Transverse colon (tissue), 4 donors: ENCODE results near the gene RFFL. TPM values are rescaled to one million over a fixed set of nuclear protein-coding genes. Genes with fewer than 3 reads are reported as not detected.
A peak's percentile ranks its signal among the peaks of the same experiment; 100 is the strongest.

Experiments
- DNase-seq: peaks from one replicate; pipeline ENCODE4 v3.0.0-alpha.2; 2019
- H3K27ac ChIP-seq, 4 donors: fragments of 200-600 bp; sonication (generic); 2 replicates each; pipeline ENCODE4 v1.5.1; 2016 to 2018; ENCODE audit warnings: inconsistent platforms in 4 of 4
- H3K27me3 ChIP-seq: fragments of 200-600 bp; sonication (generic); 2 replicates; pipeline ENCODE4 v1.5.1; 2017; ENCODE audit warnings: inconsistent platforms
- H3K36me3 ChIP-seq, 4 donors: fragments of 200-600 bp; sonication (generic); 2 replicates each; pipeline ENCODE4 v1.5.1; 2017 to 2019; ENCODE audit warnings: inconsistent platforms in 4 of 4
- H3K4me1 ChIP-seq, 4 donors: fragments of 200-600 bp; sonication (generic); 2 replicates each; pipeline ENCODE4 v1.5.1; 2017 to 2020; ENCODE audit warnings: inconsistent platforms in 4 of 4
- H3K4me3 ChIP-seq, 4 donors: fragments of 200-600 bp; sonication (generic); 1 replicate in 1 of 4; 2 replicates in 3 of 4; pipeline versions ENCODE4 v1.5.1 to v1.6.1; 2017 to 2019; ENCODE audit warnings: inconsistent platforms in 4 of 4
- H3K9me3 ChIP-seq, 2 donors: fragments of 200-600 bp; sonication (generic); 2 replicates each; pipeline ENCODE4 v1.5.1; 2017 to 2019; ENCODE audit warnings: inconsistent platforms in 2 of 2
- EP300 ChIP-seq: sonication (generic); formaldehyde crosslinking; IDR thresholded peaks from one replicate; pipeline ENCODE4 v1.6.1; 2017; ENCODE audit warnings: antibody characterized with exemption, low read depth
- POLR2A ChIP-seq: fragments of 450-650 bp; IDR thresholded peaks from one replicate; pipeline ENCODE4 v1.6.1; 2016; ENCODE audit warnings: antibody characterized with exemption, mild to moderate bottlenecking, moderate library complexity
- POLR2AphosphoS5 ChIP-seq, 3 donors: sonication (generic); formaldehyde crosslinking; IDR thresholded peaks; one replicate each; pipeline ENCODE4 v1.6.1; 2016; ENCODE audit warnings: antibody characterized with exemption in 3 of 3
- WGBS, 2 donors: methylation state at CpG; one replicate each; pipeline ENCODE4 v1.1.5; 2018; ENCODE audit warnings: low coverage in 1 of 2; 5-methylcytosine and 5-hydroxymethylcytosine counted together
- in situ Hi-C, 4 donors: fragments of 200-750 bp; cut with MboI; loops; one replicate each; pipeline versions ENCODE4 v1.15.0 to v1.15.1; 2017; ENCODE audit warnings: low sequenced_read_pairs in 3 of 4, low pct_ligation_motif_present in 1 of 4, low pct_unique_long_range_greater_than_20kb in 1 of 4
- intact Hi-C: fragments of 100-400 bp; cut with DNase I; formaldehyde crosslinking; loops from one replicate; pipeline ENCODE4 v1.15.1; 2023; ENCODE audit warnings: low total_unique reads
- total RNA-seq, 4 donors: library from RNA; depleted of rRNA; stranded (reverse); fragments of >200 nt; gene quantifications; one replicate each; pipeline ENCODE4 v1.1.0, GENCODE V29; 2016
- TF ChIP-seq, protein P1 (sequence below), 5 experiments: fragments of 200-600 bp in 3 of 5; fragments of 450-650 bp in 2 of 5; sonication (generic) in 3 of 5; IDR thresholded peaks; 1 replicate in 2 of 5; 2 replicates in 3 of 5; pipeline ENCODE4 v1.5.1; 2016 to 2017; ENCODE audit warnings: antibody characterized with exemption in 5 of 5, inconsistent platforms in 3 of 5, mild to moderate bottlenecking in 2 of 5, moderate library complexity in 1 of 5

Gene RFFL
- total RNA-seq, 4 donors from 2014 or later = 40.6 to 75.8 (median 50.7) TPM

DNA sequence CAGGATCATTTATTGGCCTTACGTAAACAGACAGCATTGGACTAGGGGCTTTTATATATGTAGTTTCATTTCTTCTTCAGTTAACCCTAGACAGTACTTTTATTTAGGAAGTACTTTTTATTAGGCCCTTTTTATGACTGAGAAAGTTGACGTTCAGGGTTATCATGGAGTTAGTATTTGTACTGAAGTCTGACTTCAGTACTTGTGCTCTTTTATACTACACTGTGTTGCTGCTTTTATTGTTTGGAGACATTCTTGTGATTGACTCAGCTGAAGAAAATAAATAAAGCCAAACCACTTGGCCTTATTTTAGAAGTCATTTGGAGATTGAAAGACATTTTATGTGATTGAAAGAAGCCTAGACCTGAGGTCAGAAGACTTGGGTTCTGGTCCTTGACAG, 76.3 kb downstream of the RFFL start:
- no peaks in the 10 kb centered on the region for H3K27me3 ChIP-seq
- in situ Hi-C loops = loop anchor here in 1 of 4 donors (25.0 kb wide), 1 partner anchor 100 kb away; no protein-coding TSS in a partner anchor
- 60 to 70% methylated on average over 1 to 2 of the region's 2 CpGs for WGBS, 2 donors

DNA sequence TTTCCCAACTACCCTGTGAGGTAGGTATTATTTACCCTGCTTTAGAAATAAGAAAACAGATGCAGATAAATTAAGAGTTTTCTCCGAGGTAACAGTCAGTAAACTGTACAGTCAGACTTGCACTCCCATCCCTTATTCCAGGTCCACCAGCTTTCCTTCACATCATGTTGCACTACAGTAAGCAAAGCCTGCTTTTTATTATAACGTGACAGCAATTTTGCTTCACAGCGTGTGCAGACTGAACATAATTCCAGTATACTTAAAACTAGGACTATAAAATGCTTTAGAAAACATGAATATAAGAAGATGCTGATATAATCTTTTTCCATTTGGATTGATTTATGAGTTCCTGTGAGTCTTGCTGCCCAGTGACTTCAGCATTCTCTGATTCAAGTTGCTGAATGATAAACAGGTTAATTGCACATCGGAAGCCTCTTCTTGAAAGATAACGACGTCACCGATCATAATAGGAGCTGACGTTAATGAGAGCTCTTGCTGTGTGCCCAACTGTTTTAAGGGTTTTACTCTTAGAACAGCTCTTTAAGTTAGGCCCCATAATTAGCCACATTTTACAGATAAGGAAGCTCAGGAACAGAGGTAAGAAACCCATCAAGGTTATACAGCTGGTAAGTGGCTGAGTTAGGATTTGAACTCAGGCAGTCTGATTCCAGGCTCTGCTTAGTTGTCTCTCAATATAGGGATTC, 81.8 kb downstream of the RFFL start:
- Histone ChIP-seq H3K36me3 (no peaks in the 10 kb centered on the region), H3K27me3 (no peaks in the 10 kb centered on the region), H3K4me1 (peaks cover 3 to 29% (median 13%) of the 10 kb centered on the region in 4 donors), H3K4me3 (peak overlapping the region; percentile 73 to 97 (median 80)), H3K27ac (peak overlapping the region; percentile 96 to 100 (median 96)), H3K9me3 (no peaks in the 10 kb centered on the region)
- 0 to 12% methylated on average over 3 to 8 of the region's 8 CpGs for WGBS, 2 donors
- intact Hi-C loops = loop anchor here (1.0 kb wide), 1 partner anchor 20 kb away; the partner anchor contains the start of genes CCT6B and ZNF830
- no peak for DNase-seq
- in situ Hi-C loops = loop anchor here in 1 of 4 donors (25.0 kb wide), 1 partner anchor 106 kb away; no protein-coding TSS in a partner anchor
- TF ChIP-seq POLR2AphosphoS5 (IDR thresholded peaks at IDR 0.05) = peak in 1 of 3 donors; percentile 21
- TF ChIP-seq EP300 = no peak
- no peak for TF ChIP-seq POLR2A

More for the DNA sequence above, 76.3 kb downstream of the RFFL start:
- no peak for DNase-seq
- H3K27ac ChIP-seq = peak overlapping the region in 2 of 4 donors; percentile 23 to 25
- H3K4me3 ChIP-seq = no peak overlapping the region
- H3K36me3 ChIP-seq = peaks cover 0 to 9% (median 3%) of the 10 kb centered on the region in 4 donors
- no peaks in the 10 kb centered on the region for H3K9me3 ChIP-seq
- intact Hi-C loops = no loop called here
- peaks cover 7 to 40% (median 17%) of the 10 kb centered on the region in 4 donors for H3K4me1 ChIP-seq
- no peak for TF ChIP-seq POLR2A
- TF ChIP-seq, protein P1, sequence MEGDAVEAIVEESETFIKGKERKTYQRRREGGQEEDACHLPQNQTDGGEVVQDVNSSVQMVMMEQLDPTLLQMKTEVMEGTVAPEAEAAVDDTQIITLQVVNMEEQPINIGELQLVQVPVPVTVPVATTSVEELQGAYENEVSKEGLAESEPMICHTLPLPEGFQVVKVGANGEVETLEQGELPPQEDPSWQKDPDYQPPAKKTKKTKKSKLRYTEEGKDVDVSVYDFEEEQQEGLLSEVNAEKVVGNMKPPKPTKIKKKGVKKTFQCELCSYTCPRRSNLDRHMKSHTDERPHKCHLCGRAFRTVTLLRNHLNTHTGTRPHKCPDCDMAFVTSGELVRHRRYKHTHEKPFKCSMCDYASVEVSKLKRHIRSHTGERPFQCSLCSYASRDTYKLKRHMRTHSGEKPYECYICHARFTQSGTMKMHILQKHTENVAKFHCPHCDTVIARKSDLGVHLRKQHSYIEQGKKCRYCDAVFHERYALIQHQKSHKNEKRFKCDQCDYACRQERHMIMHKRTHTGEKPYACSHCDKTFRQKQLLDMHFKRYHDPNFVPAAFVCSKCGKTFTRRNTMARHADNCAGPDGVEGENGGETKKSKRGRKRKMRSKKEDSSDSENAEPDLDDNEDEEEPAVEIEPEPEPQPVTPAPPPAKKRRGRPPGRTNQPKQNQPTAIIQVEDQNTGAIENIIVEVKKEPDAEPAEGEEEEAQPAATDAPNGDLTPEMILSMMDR (IDR thresholded peaks at IDR 0.05) = no peak
- TF ChIP-seq EP300 = no peak
- no peak for TF ChIP-seq POLR2AphosphoS5 (IDR thresholded peaks at IDR 0.05)

DNA sequence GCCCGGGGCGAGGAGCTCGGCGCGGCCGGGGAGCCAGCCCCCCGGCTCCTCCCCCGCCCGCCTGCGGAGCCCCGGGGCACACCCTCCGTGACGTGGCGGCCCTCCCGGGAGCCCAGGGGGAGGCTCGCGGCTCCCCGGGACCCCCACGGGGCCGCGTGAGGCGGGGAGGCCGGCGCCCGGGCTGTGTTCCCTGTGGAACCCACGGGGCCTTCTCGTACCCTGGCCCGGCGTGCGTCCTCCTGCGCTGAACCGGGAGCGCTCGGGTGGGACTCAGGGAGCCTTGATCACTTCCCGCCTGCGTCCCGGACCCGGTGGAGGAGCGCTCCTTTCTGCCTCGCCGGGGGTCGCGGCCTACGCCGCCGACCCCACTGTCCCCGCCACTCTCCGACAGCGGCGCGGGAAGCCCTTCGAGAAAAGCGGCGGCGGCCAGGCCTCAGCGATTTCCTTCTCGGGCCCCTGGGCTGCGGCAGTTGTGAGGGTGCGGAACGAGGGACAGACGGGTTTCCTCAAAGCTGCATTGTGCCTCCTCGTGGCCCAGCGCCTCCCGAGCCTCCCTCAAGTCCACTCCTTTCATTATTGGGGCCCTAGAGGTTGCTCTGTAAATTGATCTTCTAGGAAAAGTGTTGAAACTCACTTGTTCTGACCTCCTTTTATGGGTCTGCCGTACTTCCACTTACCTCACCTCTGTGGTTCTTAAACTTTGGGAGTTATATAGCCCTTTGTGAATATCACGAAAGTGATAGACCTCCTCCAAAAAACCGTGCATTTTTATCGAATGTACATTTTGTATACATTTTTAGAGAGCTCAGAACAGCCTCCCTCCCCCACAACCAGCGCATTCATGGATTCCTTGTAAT, 82.6 kb downstream of the RFFL start:
- H3K4me3 ChIP-seq = peak overlapping the region; percentile 73 to 97 (median 80)
- no peaks in the 10 kb centered on the region for H3K27me3 ChIP-seq
- intact Hi-C loops (no loop called here), in situ Hi-C loops (loop anchor here in 1 of 4 donors (25.0 kb wide), 1 partner anchor 106 kb away; no protein-coding TSS in a partner anchor)
- TF ChIP-seq, protein P1 (IDR thresholded peaks at IDR 0.05) = peak; percentile 33 to 57 (median 41)
- TF ChIP-seq EP300 (no peak), POLR2AphosphoS5 (IDR thresholded peaks at IDR 0.05) (peak in 2 of 3 donors; percentile 46 to 62), POLR2A (peak; percentile 63)
- H3K9me3 ChIP-seq = no peaks in the 10 kb centered on the region
- no peaks in the 10 kb centered on the region for H3K36me3 ChIP-seq
- peaks cover 3 to 29% (median 13%) of the 10 kb centered on the region in 4 donors for H3K4me1 ChIP-seq
- peak; percentile 78 for DNase-seq
- 1% methylated on average over 47 of the region's 69 CpGs; no CpG with 5 or more reads in 1 of the 2 donors for WGBS, 2 donors
- peak overlapping the region; percentile 96 to 100 (median 96) for H3K27ac ChIP-seq

DNA sequence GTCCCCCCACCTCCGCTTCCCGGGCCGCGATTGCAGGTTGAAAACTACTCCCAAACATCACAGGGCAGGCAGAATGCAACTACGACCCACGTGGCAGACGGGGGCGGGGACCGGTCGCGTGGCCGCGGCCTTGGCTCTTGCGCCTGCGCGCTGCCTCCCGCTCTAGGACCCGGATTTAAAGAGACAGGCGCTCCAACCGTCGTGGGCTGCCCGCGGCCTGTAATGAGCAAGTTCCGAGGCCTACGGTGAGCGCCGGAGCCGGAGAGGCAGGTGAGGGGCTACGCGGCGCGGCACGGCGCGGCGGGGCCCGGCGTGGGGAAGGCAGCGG, 83.2 kb downstream of the RFFL start, which contains the start of gene LIG3:
Gene LIG3 (plus strand): TSS at position 160 of the 328 bp plus-strand sequence. CDS start 2,494 bp downstream, outside the sequence.
- H3K4me3 ChIP-seq = peak within 1 kb of the TSS; percentile 73 to 97 (median 80)
- H3K27me3 ChIP-seq = no peaks in the 10 kb centered on the region
- in situ Hi-C loops = loop anchor here in 1 of 4 donors (25.0 kb wide), 1 partner anchor 107 kb away; no protein-coding TSS in a partner anchor
- peak within 1 kb of the TSS; percentile 96 to 100 (median 96) for H3K27ac ChIP-seq
- H3K36me3 ChIP-seq = no peaks in the 10 kb centered on the region
- peak; percentile 39 for TF ChIP-seq POLR2A
- TF ChIP-seq POLR2AphosphoS5 (IDR thresholded peaks at IDR 0.05) = peak; percentile 76 to 86 (median 80)
- TF ChIP-seq, protein P1 (IDR thresholded peaks at IDR 0.05) = no peak
- peak; percentile 96 for DNase-seq
- H3K4me1 ChIP-seq = peaks cover 3 to 29% (median 13%) of the 10 kb centered on the region in 4 donors
- WGBS, 2 donors = 0 to 1% methylated on average over 3 to 38 of the region's 39 CpGs
- intact Hi-C loops = no loop called here
- no peaks in the 10 kb centered on the region for H3K9me3 ChIP-seq
